Activated naive CD8-positive, alpha-beta T cell treated with anti-CD3 and anti-CD28 coated beads, Interleukin-2, amount 10 ng/mL, durations not matched to agents 7 days and 5 days (primary cell): ENCODE data around the gene SPATC1L. TPM values are rescaled to one million over a fixed set of nuclear protein-coding genes. Genes with fewer than 3 reads are reported as not detected.
A peak's percentile ranks its signal among the peaks of the same experiment; 100 is the strongest.

Experiments used
- ATAC-seq: fragments of 150-1000 bp; cut with Tn5 transposase; one replicate; pipeline ENCODE4 v1.10.0; 2021; ENCODE audit warnings: low read depth, moderate library complexity
- POLR2A ChIA-PET: fragments of 350-600 bp; sonication (Branson Sonifier 250); formaldehyde crosslinking; loops from one replicate; lab custom pipeline; 2021; ENCODE audit warnings: antibody characterized with exemption; lab: Charles Lee
- DNase-seq: peaks from one replicate; pipeline ENCODE4 v3.0.0; 2021
- H3K27ac Mint-ChIP-seq: one replicate; pipeline ENCODE4 v1.8.0; 2022; ENCODE audit warnings: mild to moderate bottlenecking, mixed read lengths
- H3K27me3 Mint-ChIP-seq: one replicate; pipeline ENCODE4 v1.8.0; 2022; ENCODE audit warnings: mild to moderate bottlenecking, moderate library complexity, mixed read lengths
- H3K36me3 Mint-ChIP-seq: one replicate; pipeline ENCODE4 v1.8.0; 2021; ENCODE audit warnings: mild to moderate bottlenecking, mixed read lengths
- H3K4me1 Mint-ChIP-seq: one replicate; pipeline ENCODE4 v1.8.0; 2021; ENCODE audit warnings: mixed read lengths
- H3K4me3 Mint-ChIP-seq: one replicate; pipeline ENCODE4 v1.8.0; 2022; ENCODE audit warnings: mild to moderate bottlenecking, moderate library complexity, mixed read lengths
- H3K9me3 Mint-ChIP-seq: one replicate; pipeline ENCODE4 v1.8.0; 2021; ENCODE audit warnings: mixed read lengths
- total RNA-seq, 2 experiments: library from RNA; stranded (reverse); gene quantifications; one replicate each; pipeline ENCODE4 v1.2.3, GENCODE V29; 2021

Gene SPATC1L
- total RNA-seq, 2 experiments from 2014 or later = 7.6 to 8.9 TPM

- H3K36me3 Mint-ChIP-seq = no peaks in the 10 kb centered on the region
- no peaks in the 10 kb centered on the region for H3K4me1 Mint-ChIP-seq
- H3K27ac Mint-ChIP-seq = no peak overlapping the region
- ATAC-seq (no peak), DNase-seq (peak; percentile 23)
- no peaks in the 10 kb centered on the region for H3K9me3 Mint-ChIP-seq
- POLR2A ChIA-PET = no interaction called here
- H3K4me3 Mint-ChIP-seq = no peak overlapping the region
- no peaks in the 10 kb centered on the region for H3K27me3 Mint-ChIP-seq
Measured at GRCh38 chr21:46116776-46117585, 67.3 kb downstream of the SPATC1L start.

DNA sequence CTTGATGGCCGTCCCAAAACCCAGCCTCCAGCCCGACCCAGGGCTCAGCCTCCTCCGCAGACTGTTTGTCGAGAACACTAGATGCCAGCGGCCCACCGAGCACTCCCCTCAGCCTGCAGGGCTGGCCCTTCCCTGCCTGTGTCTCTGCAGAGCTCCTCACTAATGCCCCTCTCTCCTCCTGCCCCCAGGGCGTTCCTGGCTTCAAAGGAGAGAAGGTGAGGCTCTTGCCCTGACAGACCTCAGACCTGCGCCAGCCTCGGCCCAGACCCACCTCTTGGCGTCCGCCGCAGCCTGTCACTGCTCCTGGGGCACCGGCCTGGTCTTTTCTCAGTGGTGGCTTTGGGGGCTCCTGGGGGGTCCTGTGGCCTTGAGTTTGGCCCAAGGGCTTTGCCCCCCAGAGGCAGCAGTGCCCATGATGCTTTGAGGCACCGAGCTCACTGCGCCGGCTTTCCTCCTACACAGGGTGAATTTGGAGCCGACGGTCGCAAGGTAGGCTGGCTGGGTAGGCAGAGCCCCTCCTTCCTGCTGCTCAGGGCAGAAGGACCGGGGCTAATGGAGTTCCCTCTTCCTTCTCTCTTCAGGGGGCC lies 68.0 kb downstream of the SPATC1L start:
- Mint-ChIP-seq H3K9me3 (no peaks in the 10 kb centered on the region), H3K4me3 (no peak overlapping the region), H3K36me3 (no peaks in the 10 kb centered on the region)

DNA sequence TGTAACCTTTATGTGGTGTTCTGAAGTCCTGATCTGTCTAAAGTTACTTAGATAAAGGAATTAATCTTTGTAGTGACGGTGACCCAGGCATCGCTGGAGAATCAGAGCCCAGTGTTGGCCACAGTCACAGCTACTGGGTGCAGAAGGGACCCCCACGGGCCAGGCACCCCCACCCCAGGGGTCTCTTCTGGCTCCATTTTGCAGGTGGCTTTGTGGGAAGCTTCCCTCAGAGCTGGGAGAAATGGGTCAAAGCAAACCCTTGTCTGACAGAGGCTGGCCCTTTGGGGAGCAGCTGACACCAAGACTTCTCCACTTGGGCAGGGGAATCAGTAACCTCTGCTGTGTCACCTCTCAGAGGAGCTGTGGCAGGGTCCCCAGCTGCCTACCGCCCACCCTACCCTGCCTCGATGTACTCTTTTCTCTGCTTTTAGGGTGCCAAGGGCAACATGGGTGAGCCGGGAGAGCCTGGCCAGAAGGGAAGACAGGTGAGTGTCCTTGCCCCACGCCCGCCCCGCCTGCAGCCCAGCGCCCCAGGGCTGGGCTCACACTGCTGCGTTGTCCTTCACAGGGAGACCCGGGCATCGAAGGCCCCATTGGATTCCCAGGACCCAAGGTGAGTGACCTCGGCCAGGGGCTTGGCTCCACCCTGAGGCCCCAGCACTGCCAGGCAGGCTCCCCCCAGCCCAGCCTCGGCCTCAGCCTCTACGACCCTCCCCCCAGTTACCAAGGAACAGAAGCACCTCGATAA lies 68.6 kb downstream of the SPATC1L start:
- no peak overlapping the region for H3K27ac Mint-ChIP-seq
- POLR2A ChIA-PET = no interaction called here
- H3K9me3 Mint-ChIP-seq = no peaks in the 10 kb centered on the region
- DNase-seq = peak; percentile 20
- no peak for ATAC-seq
- H3K4me3 Mint-ChIP-seq = no peak overlapping the region
- no peaks in the 10 kb centered on the region for H3K4me1 Mint-ChIP-seq
- no peaks in the 10 kb centered on the region for H3K27me3 Mint-ChIP-seq
- H3K36me3 Mint-ChIP-seq = no peaks in the 10 kb centered on the region

More for the DNA sequence above, 68.0 kb downstream of the SPATC1L start:
- Mint-ChIP-seq H3K27me3 (no peaks in the 10 kb centered on the region), H3K27ac (no peak overlapping the region), H3K4me1 (no peaks in the 10 kb centered on the region)
- no peak for ATAC-seq
- DNase-seq = peak; percentile 17
- POLR2A ChIA-PET = no interaction called here

- POLR2A ChIA-PET = no interaction called here
- Mint-ChIP-seq H3K36me3 (no peaks in the 10 kb centered on the region), H3K9me3 (no peaks in the 10 kb centered on the region), H3K27me3 (no peaks in the 10 kb centered on the region), H3K4me1 (no peaks in the 10 kb centered on the region), H3K4me3 (no peak overlapping the region), H3K27ac (no peak overlapping the region)
- ATAC-seq (no peak), DNase-seq (peak; percentile 13)
Measured at GRCh38 chr21:46114963-46115362, 69.3 kb downstream of the SPATC1L start.

GRCh38 chr21:46113497-46114176 lies 70.6 kb downstream of the SPATC1L start:
- no peak for DNase-seq
- H3K27ac Mint-ChIP-seq = no peak overlapping the region
- H3K4me3 Mint-ChIP-seq = no peak overlapping the region

DNA sequence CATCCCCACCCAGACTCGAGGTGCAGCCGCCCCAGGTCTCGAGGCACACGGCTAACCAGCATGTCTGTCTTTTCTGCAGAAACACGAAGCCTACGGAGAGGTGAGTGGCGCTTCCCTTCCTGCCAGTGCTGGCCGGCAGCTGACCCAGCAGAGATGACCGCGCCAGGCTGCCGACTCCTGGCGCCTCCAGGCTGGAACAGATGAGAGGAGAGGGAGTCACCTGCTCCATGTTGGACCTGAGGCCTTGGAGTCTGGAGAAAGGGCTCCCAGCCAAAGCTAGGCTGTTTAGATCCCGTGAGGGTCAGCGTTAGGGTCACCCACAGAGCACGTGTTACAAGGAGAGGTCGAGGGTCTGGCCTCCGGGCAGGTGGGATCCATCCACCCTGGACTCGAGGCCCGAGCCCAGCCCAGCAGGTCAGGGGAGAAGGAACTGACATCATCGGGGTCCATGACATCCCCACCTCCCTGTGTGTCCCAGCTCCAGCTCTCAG lies 71.5 kb downstream of the SPATC1L start:
- H3K4me3 Mint-ChIP-seq = no peak overlapping the region
- no peaks in the 10 kb centered on the region for H3K27me3 Mint-ChIP-seq
- peaks cover 7% of the 10 kb centered on the region for H3K9me3 Mint-ChIP-seq
- peak; percentile 21 for DNase-seq
- no peak for ATAC-seq
- POLR2A ChIA-PET = no interaction called here
- H3K4me1 Mint-ChIP-seq = no peaks in the 10 kb centered on the region
- no peak overlapping the region for H3K27ac Mint-ChIP-seq
- H3K36me3 Mint-ChIP-seq = no peaks in the 10 kb centered on the region

More at GRCh38 chr21:46113497-46114176, 70.6 kb downstream of the SPATC1L start:
- no peaks in the 10 kb centered on the region for H3K27me3 Mint-ChIP-seq
- H3K4me1 Mint-ChIP-seq = no peaks in the 10 kb centered on the region
- no peak for ATAC-seq
- H3K36me3 Mint-ChIP-seq = no peaks in the 10 kb centered on the region
- peaks cover under 1% of the 10 kb centered on the region for H3K9me3 Mint-ChIP-seq
- POLR2A ChIA-PET = no interaction called here

- peak; percentile 23 for DNase-seq
- POLR2A ChIA-PET = no interaction called here
- H3K4me3 Mint-ChIP-seq = no peak overlapping the region
- no peaks in the 10 kb centered on the region for H3K27me3 Mint-ChIP-seq
- H3K9me3 Mint-ChIP-seq = peaks cover 13% of the 10 kb centered on the region
- no peak for ATAC-seq
- no peak overlapping the region for H3K27ac Mint-ChIP-seq
- no peaks in the 10 kb centered on the region for H3K4me1 Mint-ChIP-seq
- H3K36me3 Mint-ChIP-seq = peaks cover 2% of the 10 kb centered on the region
Measured at GRCh38 chr21:46111857-46112724, 72.2 kb downstream of the SPATC1L start.

GRCh38 chr21:46111193-46111571 lies 73.1 kb downstream of the SPATC1L start:
- POLR2A ChIA-PET = no interaction called here
- DNase-seq = no peak
- Mint-ChIP-seq H3K4me3 (no peak overlapping the region), H3K9me3 (peaks cover 13% of the 10 kb centered on the region), H3K36me3 (peaks cover 2% of the 10 kb centered on the region), H3K27ac (no peak overlapping the region), H3K27me3 (no peaks in the 10 kb centered on the region), H3K4me1 (no peaks in the 10 kb centered on the region)
- ATAC-seq = no peak

Other genes with a start within 250 kb of the SPATC1L start
- 1 to 10 TPM; 3.5 to 3.8 TPM for gene COL6A1, start 202.7 kb downstream of the SPATC1L start, total RNA-seq
- gene COL6A2, start 86.3 kb downstream of the SPATC1L start, total RNA-seq = 10 to 100 TPM; 23.8 to 23.9 TPM
- gene FTCD, start 28.9 kb downstream of the SPATC1L start, total RNA-seq = 1 to 10 TPM in 1 of 2 experiments, under 1 TPM in 1; 0.65 to 1.3 TPM
- gene LSS, start 44.3 kb upstream of the SPATC1L start, total RNA-seq = 10 to 100 TPM; 57.6 to 66.7 TPM
- gene MCM3AP, start 101.2 kb upstream of the SPATC1L start, total RNA-seq = 100 to 1,000 TPM; 130 to 150 TPM
- gene YBEY, start 101.9 kb upstream of the SPATC1L start, total RNA-seq = 10 to 100 TPM in 1 of 2 experiments, 1 to 10 TPM in 1; 9.6 to 10.7 TPM
- gene C21orf58, start 139.4 kb upstream of the SPATC1L start, total RNA-seq = 10 to 100 TPM; 50.1 to 53.9 TPM
- 10 to 100 TPM; 85.4 to 86.1 TPM for gene PCNT, start 139.7 kb upstream of the SPATC1L start, total RNA-seq